RWPE1 (cell line): Measurements from ENCODE around the gene MRLN.
"Not testable (repeated sequence)": the region's sequence is repeated elsewhere in the genome, so short reads cannot be mapped to it uniquely, and the experiment has no call there.

Experiments
- CTCF ChIA-PET: fragments of 350-600 bp; sonication (Branson Sonifier 250); formaldehyde crosslinking; extraction: SDS; loops from one replicate; lab custom pipeline; 2021; lab: Yijun Ruan, JAX
- POLR2A ChIA-PET: fragments of 400-600 bp; formaldehyde crosslinking; extraction: SDS; loops from one replicate; lab custom pipeline; 2020; ENCODE audit warnings: antibody characterized with exemption; ENCODE audit not compliant: low non-redundant PET; lab: Yijun Ruan, JAX
- DNase-seq: peaks from one replicate; pipeline ENCODE4 v3.0.0; 2012; ENCODE audit warnings: low spot score
- H3K27ac ChIP-seq: fragments of 450-650 bp; 2 replicates; pipeline ENCODE4 v1.5.1; 2017
- CTCF ChIP-seq: fragments of 450-650 bp; conservative IDR thresholded peaks from 2 replicates; pipeline ENCODE4 v1.5.1; 2017; ENCODE audit warnings: low read depth, mild to moderate bottlenecking

The MRLN gene

GRCh38 chr10:59748834-59749233 is 4.4 kb downstream of the MRLN start:
- POLR2A ChIA-PET = no interaction called here
- CTCF ChIA-PET = interaction anchor here (0.6 to 1.0 kb wide), 2 partner anchors 126 to 1237 kb away, joined by 3 to 4 read pairs; no protein-coding TSS in a partner anchor
- no peak for DNase-seq
- no peak overlapping the region for H3K27ac ChIP-seq
- no peak for TF ChIP-seq CTCF

GRCh38 chr10:59745163-59745650 is 8.0 kb downstream of the MRLN start:
- POLR2A ChIA-PET = no interaction called here
- no peak for TF ChIP-seq CTCF
- CTCF ChIA-PET = no interaction called here
- no peak for DNase-seq
- H3K27ac ChIP-seq = no peak overlapping the region

GRCh38 chr10:59744762-59745161 is 8.5 kb downstream of the MRLN start:
- DNase-seq, H3K27ac ChIP-seq, CTCF ChIA-PET, POLR2A ChIA-PET: not testable (repeated sequence)

- POLR2A ChIA-PET, DNase-seq, H3K27ac ChIP-seq, CTCF ChIA-PET: not testable (repeated sequence)
Measured at GRCh38 chr10:59744156-59744555, 9.1 kb downstream of the MRLN start.

- TF ChIP-seq CTCF = no peak
- POLR2A ChIA-PET = no interaction called here
- CTCF ChIA-PET = no interaction called here
- no peak overlapping the region for H3K27ac ChIP-seq
- no peak for DNase-seq
Measured at GRCh38 chr10:59741583-59741982, 11.7 kb downstream of the MRLN start.

- no peak for TF ChIP-seq CTCF
- ChIA-PET POLR2A (no interaction called here), CTCF (interaction anchor here (0.7 kb wide), 1 partner anchor 794 kb away, joined by 3 read pairs; no protein-coding TSS in a partner anchor)
- no peak overlapping the region for H3K27ac ChIP-seq
- DNase-seq = no peak
Measured at GRCh38 chr10:59741048-59741447, 12.2 kb downstream of the MRLN start.

GRCh38 chr10:59736749-59737148 is 16.5 kb downstream of the MRLN start:
- ChIA-PET POLR2A (no interaction called here), CTCF (no interaction called here)
- DNase-seq = no peak
- TF ChIP-seq CTCF = no peak
- no peak overlapping the region for H3K27ac ChIP-seq

GRCh38 chr10:59735296-59735695 is 18.0 kb downstream of the MRLN start:
- H3K27ac ChIP-seq = no peak overlapping the region
- ChIA-PET POLR2A (no interaction called here), CTCF (interaction anchor here (0.5 kb wide), 1 partner anchor 1173 kb away, joined by 5 read pairs; no protein-coding TSS in a partner anchor)
- TF ChIP-seq CTCF = no peak
- no peak for DNase-seq
